Loucy (cell line): ENCODE results near the gene CLK4.

Source experiments
- CTCF ChIP-seq: fragments of 200-600 bp; sonication (generic); conservative IDR thresholded peaks from 2 replicates; pipeline ENCODE4 v1.5.1; 2014; ENCODE audit warnings: mild to moderate bottlenecking, antibody characterized with exemption, low read length
- EZH2phosphoT487 ChIP-seq: fragments of 200-600 bp; IDR thresholded peaks from 2 replicates; pipeline ENCODE4 v1.6.1; 2018; ENCODE audit warnings: antibody characterized with exemption, mild to moderate bottlenecking, moderate library complexity, borderline replicate concordance

GRCh38 chr5:178586396-178586795, 40.5 kb downstream of the CLK4 start:
- TF ChIP-seq CTCF (no peak), EZH2phosphoT487 (no peak)
